IMR-90 (cell line): Measurements from ENCODE around the gene GABRB3. TPM values are rescaled to one million over a fixed set of nuclear protein-coding genes. Genes with fewer than 3 reads are reported as not detected.

Experiments used
- ATAC-seq: fragments of 200-7000 bp; cut with Tn5 transposase; 2 replicates; pipeline ENCODE4 v1.9.1; 2020; ENCODE audit warnings: low read depth, mild to moderate bottlenecking, moderate library complexity
- BruUV-seq: library from RNA; stranded (reverse); fragments of 400-500 nt; replicated peaks from 2 replicates; lab custom pipeline; 2021; lab: Mats Ljungman, UMichigan
- CTCF ChIA-PET: fragments of 300-600 bp; formaldehyde crosslinking; extraction: SDS; loops from one replicate; lab custom pipeline; 2021; ENCODE audit warnings: antibody characterized with exemption; lab: Yijun Ruan, JAX
- POLR2A ChIA-PET: fragments of 300-600 bp; sonication (Branson Sonifier 250); formaldehyde crosslinking; loops from one replicate; lab custom pipeline; 2022; ENCODE audit warnings: antibody characterized with exemption; ENCODE audit not compliant: unreplicated experiment; lab: Charles Lee
- DNase-seq: peaks from one replicate; pipeline ENCODE4 v3.0.0; 2013
- H2AFZ ChIP-seq: replicated peaks from 2 replicates; pipeline ENCODE3; 2013; ENCODE audit warnings: low read length, mild to moderate bottlenecking; ENCODE audit not compliant: poor library complexity
- H2AK5ac ChIP-seq: 2 replicates; pipeline ENCODE4 v1.6.1; 2013; ENCODE audit warnings: low read depth, low read length, inconsistent platforms
- H2AK9ac ChIP-seq: replicated peaks from 2 replicates; pipeline ENCODE3; 2013; ENCODE audit warnings: mild to moderate bottlenecking, low read depth, low read length, moderate library complexity; ENCODE audit not compliant: poor library complexity
- H2BK120ac ChIP-seq: 2 replicates; pipeline ENCODE4 v1.6.1; 2013; ENCODE audit warnings: low read depth, low read length, inconsistent platforms
- H2BK15ac ChIP-seq: 3 replicates; pipeline ENCODE4 v1.6.1; 2013; ENCODE audit warnings: low read depth, low read length, inconsistent platforms
- H2BK20ac ChIP-seq: 2 replicates; pipeline ENCODE4 v1.6.1; 2013; ENCODE audit warnings: low read depth, mild to moderate bottlenecking, inconsistent platforms, low read length, moderate library complexity
- H2BK5ac ChIP-seq: 2 replicates; pipeline ENCODE4 v1.6.1; 2013; ENCODE audit warnings: mild to moderate bottlenecking, low read depth, low read length, inconsistent platforms; ENCODE audit not compliant: poor library complexity, severe bottlenecking
- H3K14ac ChIP-seq: replicated peaks from 2 replicates; pipeline ENCODE4 v1.6.1; 2013; ENCODE audit warnings: low read depth, low read length, inconsistent platforms
- H3K18ac ChIP-seq: 2 replicates; pipeline ENCODE4 v1.6.1; 2013; ENCODE audit warnings: low read depth, low read length, control low read depth
- H3K23ac ChIP-seq: 2 replicates; pipeline ENCODE4 v1.6.1; 2013; ENCODE audit warnings: low read depth, low read length, inconsistent platforms
- H3K27ac ChIP-seq: 2 replicates; pipeline ENCODE4 v1.5.1; 2013; ENCODE audit warnings: mild to moderate bottlenecking, control low read depth, low read length; ENCODE audit not compliant: insufficient read depth
- H3K27me3 ChIP-seq: 2 replicates; pipeline ENCODE4 v1.6.1; 2013; ENCODE audit warnings: low read length; ENCODE audit not compliant: control insufficient read depth, insufficient read depth
- H3K36me3 ChIP-seq: 2 replicates; pipeline ENCODE4 v1.6.1; 2013; ENCODE audit warnings: low read length, mixed read lengths; ENCODE audit not compliant: control insufficient read depth, insufficient read depth
- H3K4ac ChIP-seq: 2 replicates; pipeline ENCODE4 v1.6.1; 2013; ENCODE audit warnings: low read depth, low read length, inconsistent platforms
- H3K4me1 ChIP-seq: 2 replicates; pipeline ENCODE4 v1.6.1; 2013; ENCODE audit warnings: low read length, mixed read lengths; ENCODE audit not compliant: control insufficient read depth, insufficient read depth
- H3K4me2 ChIP-seq: 2 replicates; pipeline ENCODE4 v1.6.1; 2013; ENCODE audit warnings: low read depth, mild to moderate bottlenecking, control low read depth, low read length, moderate library complexity
- H3K4me3 ChIP-seq: 2 replicates; pipeline ENCODE4 v1.5.1; 2013; ENCODE audit warnings: low read depth, mild to moderate bottlenecking, control low read depth, low read length, moderate library complexity; ENCODE audit not compliant: insufficient read depth
- H3K56ac ChIP-seq: 2 replicates; pipeline ENCODE4 v1.6.1; 2013; ENCODE audit warnings: low read length, inconsistent platforms; ENCODE audit not compliant: insufficient read depth; ENCODE audit errors: extremely low read depth
- H3K79me1 ChIP-seq, 2 experiments: 2 replicates each; pipeline ENCODE4 v1.6.1; 2013; ENCODE audit warnings: low read length in 2 of 2, inconsistent platforms in 1 of 2, low read depth in 1 of 2
- H3K9ac ChIP-seq: 2 replicates; pipeline ENCODE4 v1.6.1; 2013; ENCODE audit warnings: low read depth, low read length, control low read depth
- H3K9me1 ChIP-seq: 2 replicates; pipeline ENCODE4 v1.6.1; 2013; ENCODE audit warnings: low read length, inconsistent platforms; ENCODE audit not compliant: insufficient read depth
- H3K9me3 ChIP-seq: 2 replicates; pipeline ENCODE4 v1.6.1; 2013; ENCODE audit warnings: low read length; ENCODE audit not compliant: control insufficient read depth, insufficient read depth
- H4K20me1 ChIP-seq: 2 replicates; pipeline ENCODE4 v1.6.1; 2013; ENCODE audit warnings: low read length, inconsistent platforms; ENCODE audit not compliant: insufficient read depth
- H4K5ac ChIP-seq: 2 replicates; pipeline ENCODE4 v1.6.1; 2013; ENCODE audit warnings: mild to moderate bottlenecking, low read depth, low read length, control low read depth
- H4K8ac ChIP-seq, 2 experiments: 2 replicates each; pipeline ENCODE4 v1.6.1; 2013; ENCODE audit warnings: low read depth in 2 of 2, low read length in 2 of 2, control low read depth in 1 of 2, inconsistent platforms in 1 of 2
- H4K91ac ChIP-seq: 2 replicates; pipeline ENCODE4 v1.6.1; 2013; ENCODE audit warnings: low read depth, low read length, inconsistent platforms; ENCODE audit not compliant: insufficient read depth
- BHLHE40 ChIP-seq: fragments of 150-350 bp; IDR thresholded peaks from 2 replicates; pipeline ENCODE4 v1.6.1; 2016; ENCODE audit warnings: mild to moderate bottlenecking, low read depth, low read length
- CEBPB ChIP-seq: IDR thresholded peaks from 2 replicates; pipeline ENCODE4 v1.6.1; 2012; ENCODE audit warnings: low read depth, low read length, improper control_type of control experiment
- CHD1 ChIP-seq: IDR thresholded peaks from 2 replicates; pipeline ENCODE4 v1.6.1; 2012; ENCODE audit warnings: low read depth, low read length, improper control_type of control experiment
- FOS ChIP-seq: fragments of 150-350 bp; IDR thresholded peaks from 2 replicates; pipeline ENCODE4 v1.6.1; 2016; ENCODE audit warnings: low read depth, low read length
- RAD21 ChIP-seq: IDR thresholded peaks from 2 replicates; pipeline ENCODE4 v1.6.1; 2012; ENCODE audit warnings: low read length, improper control_type of control experiment
- RFX5 ChIP-seq: IDR thresholded peaks from 2 replicates; pipeline ENCODE4 v1.8.0; 2012; ENCODE audit warnings: low read depth, mild to moderate bottlenecking, low read length, moderate library complexity
- SMC3 ChIP-seq: fragments of 150-350 bp; IDR thresholded peaks from 2 replicates; pipeline ENCODE4 v1.6.1; 2016; ENCODE audit warnings: low read depth, mild to moderate bottlenecking, antibody characterized with exemption, low read length, moderate library complexity
- WGBS, 2 experiments: methylation state at CpG; one replicate each; pipeline versions ENCODE4 v1.1.5 to v1.1.7; 2013; ENCODE audit warnings: missing lambda C conversion rate in 2 of 2; ENCODE audit not compliant: insufficient read length in 1 of 2; ENCODE audit errors: extremely low coverage in 2 of 2; 5-methylcytosine and 5-hydroxymethylcytosine counted together
- dilution Hi-C: fragments of 300-500 bp; cut with HindIII; formaldehyde crosslinking; loops from one replicate; pipeline ENCODE4 v1.14.3; 2018; ENCODE audit warnings: low sequenced_read_pairs; ENCODE audit not compliant: unreplicated experiment
- in situ Hi-C: fragments of 300-500 bp; cut with MboI; formaldehyde crosslinking; loops from 3 replicates; pipeline ENCODE4 v1.14.3; 2019; ENCODE audit warnings: low sequenced_read_pairs, inconsistent platforms, mixed read lengths
- intact Hi-C: fragments of 100-400 bp; cut with micrococcal nuclease; formaldehyde crosslinking; loops from 2 replicates; pipeline ENCODE4 v1.10.0; 2022
- polyA plus RNA-seq, 3 experiments: library from polyadenylated mRNA; depleted of rRNA; stranded (reverse); fragments of >200 nt; gene quantifications; 2 replicates each; pipeline ENCODE4 v1.2.3, GENCODE V29; 2012; ENCODE audit warnings: low replicate concordance in 1 of 3
- total RNA-seq: library from RNA; depleted of rRNA; stranded (reverse); fragments of >200 nt; gene quantifications from 2 replicates; pipeline ENCODE4 v1.2.3, GENCODE V29; 2012
- TF ChIP-seq, protein P1 (sequence below): conservative IDR thresholded peaks from 2 replicates; pipeline ENCODE4 v1.5.1; 2012; ENCODE audit warnings: mild to moderate bottlenecking, low read depth, low read length, improper control_type of control experiment
- TF ChIP-seq, protein P2 (sequence below): fragments of 150-350 bp; IDR thresholded peaks from 2 replicates; pipeline ENCODE4 v1.6.1; 2016; ENCODE audit warnings: low read depth, mild to moderate bottlenecking, low read length, moderate library complexity, borderline replicate concordance

GABRB3 gene
- total and polyA plus RNA-seq, 2 of the 4 experiments (the other 2 are of a cell fraction): 0.36 to 0.54 TPM

DNA sequence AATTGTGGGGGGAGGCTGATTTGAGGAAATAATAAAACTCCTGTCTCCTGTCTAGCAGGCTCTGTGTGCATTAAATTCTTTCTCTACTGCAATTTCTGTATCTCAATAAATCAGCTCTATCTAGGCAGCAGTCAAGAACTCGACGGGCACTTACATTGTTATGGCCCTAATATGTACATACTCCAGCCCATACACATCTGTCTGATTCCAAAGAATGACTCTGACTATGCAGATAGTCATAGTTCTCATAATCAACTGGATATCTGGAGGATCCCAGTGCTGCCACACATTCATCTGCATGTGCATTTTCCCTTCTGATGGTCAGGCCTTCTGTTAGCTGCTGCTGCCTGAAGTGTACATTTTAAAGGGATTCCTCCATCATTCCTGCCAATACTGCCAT, 114.6 kb downstream of the GABRB3 start:
- Histone ChIP-seq H3K23ac (no peak overlapping the region), H3K9ac (no peak overlapping the region), H2AK9ac (no peak overlapping the region), H2BK15ac (no peak overlapping the region), H4K91ac (no peak overlapping the region), H3K27me3 (no peaks in the 10 kb centered on the region), H3K4me3 (no peak overlapping the region), H2BK5ac (no peak overlapping the region), H2AK5ac (no peak overlapping the region), H4K5ac (no peak overlapping the region), H3K14ac (no peak overlapping the region), H3K27ac (no peak overlapping the region), H3K79me1 (no peaks in the 10 kb centered on the region), H2AFZ (no peak overlapping the region), H3K36me3 (no peaks in the 10 kb centered on the region), H2BK20ac (no peak overlapping the region), H3K9me1 (no peaks in the 10 kb centered on the region), H4K20me1 (no peaks in the 10 kb centered on the region), H2BK120ac (no peak overlapping the region), H3K4ac (no peak overlapping the region), H3K9me3 (peaks cover 19% of the 10 kb centered on the region), H3K4me1 (no peaks in the 10 kb centered on the region), H4K8ac (no peak overlapping the region), H3K4me2 (no peak overlapping the region), H3K56ac (no peak overlapping the region), H3K18ac (no peak overlapping the region)
- dilution Hi-C loops (no loop called here), in situ Hi-C loops (no loop called here), intact Hi-C loops (no loop called here)
- POLR2A ChIA-PET: no interaction called here
- ATAC-seq: no peak
- WGBS, 2 experiments: no CpG with 5 or more reads among the region's 2 CpGs
- BruUV-seq: no TSS peak
- no peak for TF ChIP-seq BHLHE40
- no peak for TF ChIP-seq CHD1
- TF ChIP-seq, protein P1, sequence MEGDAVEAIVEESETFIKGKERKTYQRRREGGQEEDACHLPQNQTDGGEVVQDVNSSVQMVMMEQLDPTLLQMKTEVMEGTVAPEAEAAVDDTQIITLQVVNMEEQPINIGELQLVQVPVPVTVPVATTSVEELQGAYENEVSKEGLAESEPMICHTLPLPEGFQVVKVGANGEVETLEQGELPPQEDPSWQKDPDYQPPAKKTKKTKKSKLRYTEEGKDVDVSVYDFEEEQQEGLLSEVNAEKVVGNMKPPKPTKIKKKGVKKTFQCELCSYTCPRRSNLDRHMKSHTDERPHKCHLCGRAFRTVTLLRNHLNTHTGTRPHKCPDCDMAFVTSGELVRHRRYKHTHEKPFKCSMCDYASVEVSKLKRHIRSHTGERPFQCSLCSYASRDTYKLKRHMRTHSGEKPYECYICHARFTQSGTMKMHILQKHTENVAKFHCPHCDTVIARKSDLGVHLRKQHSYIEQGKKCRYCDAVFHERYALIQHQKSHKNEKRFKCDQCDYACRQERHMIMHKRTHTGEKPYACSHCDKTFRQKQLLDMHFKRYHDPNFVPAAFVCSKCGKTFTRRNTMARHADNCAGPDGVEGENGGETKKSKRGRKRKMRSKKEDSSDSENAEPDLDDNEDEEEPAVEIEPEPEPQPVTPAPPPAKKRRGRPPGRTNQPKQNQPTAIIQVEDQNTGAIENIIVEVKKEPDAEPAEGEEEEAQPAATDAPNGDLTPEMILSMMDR: no peak
- TF ChIP-seq, protein P2, sequence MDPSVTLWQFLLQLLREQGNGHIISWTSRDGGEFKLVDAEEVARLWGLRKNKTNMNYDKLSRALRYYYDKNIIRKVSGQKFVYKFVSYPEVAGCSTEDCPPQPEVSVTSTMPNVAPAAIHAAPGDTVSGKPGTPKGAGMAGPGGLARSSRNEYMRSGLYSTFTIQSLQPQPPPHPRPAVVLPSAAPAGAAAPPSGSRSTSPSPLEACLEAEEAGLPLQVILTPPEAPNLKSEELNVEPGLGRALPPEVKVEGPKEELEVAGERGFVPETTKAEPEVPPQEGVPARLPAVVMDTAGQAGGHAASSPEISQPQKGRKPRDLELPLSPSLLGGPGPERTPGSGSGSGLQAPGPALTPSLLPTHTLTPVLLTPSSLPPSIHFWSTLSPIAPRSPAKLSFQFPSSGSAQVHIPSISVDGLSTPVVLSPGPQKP: no peak
- no peak for TF ChIP-seq RAD21
- no peak for TF ChIP-seq FOS
- TF ChIP-seq SMC3: no peak
- no peak for TF ChIP-seq RFX5
- TF ChIP-seq CEBPB: no peak
- no peak for DNase-seq
- CTCF ChIA-PET: no interaction called here
